Raji (cell line): ENCODE results near the gene RASD2.

Experiments used
- POLR2A ChIP-seq: IDR thresholded peaks from 2 replicates; pipeline ENCODE4 v1.6.1; 2011; ENCODE audit warnings: low read depth, low read length, control low read depth; ENCODE audit not compliant: insufficient read depth

Gene RASD2

DNA sequence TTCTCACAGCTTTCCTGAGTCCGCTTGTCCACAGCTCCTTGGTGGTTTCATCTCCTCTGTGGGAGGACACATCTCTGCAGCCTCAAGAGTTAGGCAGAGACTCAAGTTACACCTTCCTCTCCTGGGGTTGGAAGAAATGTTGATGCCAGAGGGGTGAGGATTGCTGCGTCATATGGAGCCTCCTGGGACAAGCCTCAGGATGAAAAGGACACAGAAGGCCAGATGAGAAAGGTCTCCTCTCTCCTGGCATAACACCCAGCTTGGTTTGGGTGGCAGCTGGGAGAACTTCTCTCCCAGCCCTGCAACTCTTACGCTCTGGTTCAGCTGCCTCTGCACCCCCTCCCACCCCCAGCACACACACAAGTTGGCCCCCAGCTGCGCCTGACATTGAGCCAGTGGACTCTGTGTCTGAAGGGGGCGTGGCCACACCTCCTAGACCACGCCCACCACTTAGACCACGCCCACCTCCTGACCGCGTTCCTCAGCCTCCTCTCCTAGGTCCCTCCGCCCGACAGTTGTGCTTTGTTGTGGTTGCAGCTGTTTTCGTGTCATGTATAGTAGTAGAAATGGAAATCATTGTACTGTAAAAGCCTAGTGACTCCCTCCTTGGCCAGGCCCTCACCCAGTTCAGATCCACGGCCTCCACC lies 11.7 kb downstream of the RASD2 start:
- TF ChIP-seq POLR2A: no peak

DNA sequence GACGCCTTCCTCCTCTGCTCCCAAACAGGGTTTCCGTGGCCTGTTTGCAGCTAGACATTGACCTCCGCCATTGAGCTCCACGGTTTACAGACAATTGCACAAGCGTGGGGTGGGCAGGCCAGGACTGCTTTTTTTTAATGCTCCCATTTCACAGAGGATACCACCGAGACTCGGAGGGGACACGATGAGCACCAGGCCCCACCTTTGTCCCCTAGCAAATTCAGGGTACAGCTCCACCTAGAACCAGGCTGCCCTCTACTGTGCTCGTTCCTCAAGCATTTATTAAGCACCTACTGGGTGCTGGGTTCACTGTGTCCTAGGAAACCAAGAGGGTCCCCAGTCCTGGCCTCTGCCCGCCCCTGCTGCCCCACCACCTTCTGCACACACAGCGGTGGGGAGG lies 12.2 kb downstream of the RASD2 start:
- TF ChIP-seq POLR2A: no peak

DNA sequence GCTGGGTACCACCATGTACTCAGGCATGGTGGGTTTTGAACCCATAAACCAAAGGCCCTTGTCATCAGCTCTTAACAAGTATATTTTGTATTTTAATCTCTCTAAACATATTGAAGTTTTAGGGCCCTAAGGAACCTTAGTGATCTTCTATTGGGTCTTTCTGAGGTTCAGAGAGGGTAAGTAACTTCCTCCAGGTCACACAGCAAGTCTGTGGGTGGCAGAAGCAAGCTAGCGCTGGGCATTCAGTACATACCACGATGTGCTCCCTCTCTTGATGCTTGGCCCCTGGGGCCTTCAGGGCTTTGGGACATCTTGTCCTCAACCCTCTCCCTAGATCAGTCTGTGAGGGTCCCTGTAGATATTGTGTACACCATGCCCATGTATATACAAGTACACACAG lies 12.7 kb downstream of the RASD2 start:
- TF ChIP-seq POLR2A: no peak

DNA sequence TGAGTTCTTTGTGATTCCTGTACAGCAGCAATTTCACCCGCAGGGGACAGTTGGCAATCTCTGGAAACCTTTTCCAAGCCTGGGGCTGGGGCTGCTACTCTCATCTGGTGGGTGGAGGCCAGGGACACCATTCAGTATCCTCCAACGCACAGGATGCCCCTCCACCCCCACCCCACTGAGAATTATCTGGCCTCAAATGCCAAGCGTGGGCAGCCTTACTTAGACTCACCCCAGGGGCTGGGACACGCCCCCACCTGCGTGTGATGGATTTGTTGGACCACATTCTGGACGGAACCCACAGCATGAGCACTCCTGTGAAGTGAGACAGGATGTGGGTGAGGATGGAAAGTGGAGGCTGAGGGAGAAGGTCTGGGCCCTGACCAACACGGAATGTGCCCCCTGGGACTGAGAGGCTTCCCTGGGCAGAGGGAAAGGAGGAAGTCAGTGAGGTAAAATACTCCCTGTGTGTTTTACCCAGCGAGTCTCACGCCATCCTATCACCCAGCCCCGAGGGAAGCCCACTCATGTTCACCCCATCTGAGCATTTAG lies 13.7 kb downstream of the RASD2 start:
- TF ChIP-seq POLR2A: no peak

DNA sequence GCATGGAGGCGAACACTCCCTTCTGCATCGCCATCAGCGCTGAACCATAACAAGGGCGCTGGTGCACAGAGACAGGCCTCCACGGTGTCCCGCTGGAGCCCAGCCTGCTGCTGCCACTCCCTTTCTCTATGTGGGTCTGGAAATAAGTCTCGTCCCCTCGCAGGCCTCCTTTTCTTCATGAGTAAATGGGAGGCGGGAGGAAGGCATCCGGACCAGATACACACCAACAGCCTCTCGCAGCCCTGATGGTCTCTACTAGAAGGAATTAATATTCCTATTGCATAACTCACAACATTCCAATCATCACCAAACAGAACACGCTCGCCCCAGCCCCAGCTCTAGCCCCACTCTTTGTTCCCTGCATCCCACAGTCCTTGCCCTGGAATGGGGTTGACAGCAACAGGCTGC lies 14.9 kb downstream of the RASD2 start:
- no peak for TF ChIP-seq POLR2A

DNA sequence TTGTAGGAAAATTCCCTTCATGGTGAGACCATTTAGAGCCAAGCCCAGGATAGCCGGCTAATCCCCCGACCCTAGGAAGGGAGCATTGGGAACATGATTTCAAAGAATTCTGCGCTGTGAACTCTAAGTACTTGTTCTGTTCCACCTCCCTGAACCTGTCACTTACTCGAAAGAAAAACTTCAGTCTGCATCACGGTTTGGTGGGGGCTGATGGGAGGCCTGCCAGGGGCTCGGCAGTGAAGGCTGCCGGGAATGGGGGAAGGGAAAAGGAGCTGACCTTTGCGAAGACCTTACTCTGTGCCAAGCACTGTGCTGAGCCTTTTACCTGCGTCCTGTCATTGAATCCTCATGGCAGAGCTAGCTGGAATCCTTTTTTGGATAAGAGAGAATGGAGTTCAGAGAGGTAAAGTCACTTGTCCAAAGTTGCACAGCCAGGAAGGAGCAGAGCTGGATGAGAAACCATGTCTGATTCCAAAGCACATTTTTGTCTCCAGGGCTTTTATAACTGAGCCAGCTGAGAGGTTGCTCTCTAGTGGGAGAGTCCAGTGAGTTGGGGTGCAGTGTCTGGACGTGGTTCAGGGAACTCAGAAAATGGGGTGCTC lies 15.4 kb downstream of the RASD2 start:
- no peak for TF ChIP-seq POLR2A

DNA sequence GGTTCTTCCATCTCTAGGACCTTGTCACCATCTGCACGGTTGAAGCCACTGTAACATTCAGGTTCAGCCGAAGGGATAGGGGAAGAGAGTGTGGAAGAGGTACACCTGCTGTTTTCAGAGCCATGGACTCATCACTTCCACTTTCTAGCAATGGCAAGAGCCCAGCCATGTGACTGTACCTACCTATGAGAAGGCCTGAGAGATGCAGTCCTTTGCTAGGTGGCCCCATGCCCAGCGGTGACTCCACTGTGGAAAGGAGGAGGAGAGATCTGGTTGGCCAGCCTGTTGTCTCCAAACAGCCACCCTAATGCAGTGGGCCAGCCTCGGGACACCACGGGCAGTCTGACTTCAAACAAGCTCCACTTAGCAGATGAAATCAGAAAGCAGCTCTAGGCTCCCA lies 16.0 kb downstream of the RASD2 start:
- TF ChIP-seq POLR2A: no peak

DNA sequence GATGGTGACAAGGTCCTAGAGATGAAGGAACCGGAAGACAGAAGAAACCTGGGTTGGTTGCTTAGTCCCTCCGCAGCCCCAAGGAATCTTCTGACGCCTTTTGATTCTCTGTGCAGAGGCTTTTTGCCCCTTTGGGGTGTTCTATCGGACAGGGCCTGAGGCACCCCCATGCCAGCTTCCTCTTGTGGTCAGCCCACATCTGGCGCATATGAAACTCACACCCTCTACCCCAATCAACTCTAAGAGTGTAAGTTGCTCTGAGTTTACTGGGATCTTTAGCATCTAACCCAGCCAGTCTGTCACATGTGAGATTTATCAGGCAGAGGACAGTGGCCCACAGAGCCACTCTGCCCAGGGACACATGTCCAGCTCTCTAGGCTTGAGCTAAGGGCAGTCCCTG lies 17.4 kb downstream of the RASD2 start:
- no peak for TF ChIP-seq POLR2A

DNA sequence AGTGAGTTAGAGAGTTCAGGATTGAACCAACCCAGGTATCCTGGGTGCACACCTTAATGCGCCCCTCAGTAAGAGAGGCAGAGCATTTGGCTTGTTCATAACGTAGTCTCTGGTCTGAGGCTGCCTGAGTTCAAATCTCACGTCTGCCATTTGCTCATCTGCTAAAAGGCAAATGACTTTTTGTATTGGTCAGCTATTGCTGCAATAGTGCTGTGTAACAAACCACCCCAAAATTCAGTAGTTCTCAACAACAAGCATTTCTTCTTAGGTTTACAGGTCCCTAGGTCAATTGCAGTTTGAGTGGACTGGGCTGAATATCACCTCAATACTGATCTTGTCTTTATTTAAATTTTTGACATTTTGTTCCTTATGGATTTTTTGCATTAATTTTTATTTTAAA lies 18.1 kb downstream of the RASD2 start:
- TF ChIP-seq POLR2A: no peak

DNA sequence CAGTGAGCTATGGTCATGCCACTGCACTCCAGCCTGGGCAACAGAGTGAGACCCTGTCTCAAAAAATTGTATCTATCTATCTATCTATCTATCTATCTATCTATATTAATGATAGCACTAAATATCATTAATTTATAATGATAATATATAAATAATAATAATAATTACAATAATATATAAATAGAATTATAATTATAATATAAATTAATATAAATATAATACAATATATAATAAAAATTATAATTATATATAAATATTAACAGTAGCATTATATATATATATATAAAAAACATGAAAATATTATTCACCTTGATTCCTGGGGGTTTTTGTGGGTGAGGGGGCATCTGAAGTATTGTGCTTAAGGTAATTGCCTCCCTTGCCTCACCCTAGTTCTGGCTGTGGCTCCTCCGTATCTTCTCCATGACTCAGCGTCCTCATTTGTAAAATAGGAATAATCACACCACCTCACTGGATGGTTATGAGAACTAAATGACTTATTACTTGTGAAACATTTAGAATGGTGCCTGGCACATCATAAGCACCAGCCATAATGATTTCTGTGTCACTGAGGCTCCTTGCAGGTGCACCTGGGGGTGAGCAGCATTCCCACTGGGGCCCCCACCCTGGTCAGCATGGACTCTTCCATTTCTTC lies 18.8 kb downstream of the RASD2 start:
- no peak for TF ChIP-seq POLR2A

DNA sequence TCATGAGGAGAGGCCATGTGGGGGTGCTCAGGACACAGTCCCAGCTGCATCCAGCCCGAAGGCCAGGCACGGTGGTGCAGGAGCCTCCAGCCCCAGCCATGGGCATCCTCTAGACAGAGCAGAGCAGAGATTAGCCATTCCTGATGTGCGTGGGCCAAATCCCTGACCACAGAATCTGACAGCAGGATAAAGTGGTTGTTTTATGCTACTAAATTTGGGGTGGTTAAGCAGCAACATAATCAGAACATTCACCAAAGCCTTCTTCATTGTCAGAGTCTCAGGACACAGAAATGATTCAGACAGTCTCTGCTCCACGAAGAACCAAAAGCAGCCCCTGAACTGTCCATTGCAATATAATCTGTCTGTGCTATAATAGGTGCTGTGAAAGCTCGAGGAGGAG lies 19.7 kb downstream of the RASD2 start:
- TF ChIP-seq POLR2A: no peak

DNA sequence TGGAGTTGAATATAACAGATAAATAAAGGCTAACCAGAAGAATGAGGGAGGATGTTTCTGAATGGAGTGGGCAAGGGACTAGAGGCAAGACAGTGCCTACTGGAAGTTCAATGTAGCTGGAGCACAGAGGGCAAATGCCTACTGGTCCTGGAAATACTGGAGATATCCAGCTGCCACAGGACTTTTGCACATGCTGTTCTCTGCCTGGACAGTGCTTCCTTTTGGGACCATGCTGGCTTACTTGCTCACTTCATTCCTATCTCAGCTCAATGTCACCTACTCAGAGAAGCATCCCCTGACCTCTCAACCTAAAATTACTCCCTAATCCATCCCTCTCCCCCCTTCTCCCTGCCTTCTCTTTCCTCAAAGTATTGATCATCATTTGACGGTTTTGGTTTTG lies 20.2 kb downstream of the RASD2 start:
- TF ChIP-seq POLR2A: no peak

DNA sequence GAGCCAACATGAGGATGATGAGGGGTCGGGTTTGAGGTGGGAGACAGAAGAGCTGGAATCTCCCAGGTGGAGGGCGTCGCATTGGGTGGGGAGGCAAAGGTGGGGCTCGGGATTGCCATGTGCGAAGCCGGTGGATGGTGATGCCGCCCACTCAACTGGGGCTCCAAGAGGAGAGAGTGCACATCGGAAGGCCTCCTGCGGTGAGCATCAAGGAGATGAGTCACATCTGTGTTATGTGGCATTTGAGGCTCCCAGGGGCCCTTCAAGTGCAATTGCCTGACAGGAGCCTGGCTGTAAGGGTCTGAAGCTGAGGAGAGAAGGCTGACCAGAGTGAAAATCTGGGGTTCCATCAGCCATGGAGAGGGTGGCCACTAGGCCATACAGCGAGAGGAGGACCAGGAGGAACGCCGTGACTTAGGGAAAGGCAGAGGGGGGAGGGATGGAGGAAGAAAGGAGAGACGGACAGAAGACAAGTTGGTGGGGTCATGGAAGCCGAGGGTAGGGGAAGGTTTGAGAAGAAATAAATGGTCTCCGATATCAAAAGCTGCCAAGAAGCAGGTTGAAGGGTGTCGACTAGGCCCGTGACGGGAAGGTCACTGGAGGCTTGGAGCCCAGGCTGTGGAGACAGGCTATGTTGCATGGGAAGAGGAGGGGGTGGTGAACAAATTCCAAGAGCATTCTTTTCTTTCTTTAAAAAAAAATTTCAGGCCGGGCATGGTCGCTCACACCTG lies 21.3 kb downstream of the RASD2 start:
- TF ChIP-seq POLR2A: no peak

DNA sequence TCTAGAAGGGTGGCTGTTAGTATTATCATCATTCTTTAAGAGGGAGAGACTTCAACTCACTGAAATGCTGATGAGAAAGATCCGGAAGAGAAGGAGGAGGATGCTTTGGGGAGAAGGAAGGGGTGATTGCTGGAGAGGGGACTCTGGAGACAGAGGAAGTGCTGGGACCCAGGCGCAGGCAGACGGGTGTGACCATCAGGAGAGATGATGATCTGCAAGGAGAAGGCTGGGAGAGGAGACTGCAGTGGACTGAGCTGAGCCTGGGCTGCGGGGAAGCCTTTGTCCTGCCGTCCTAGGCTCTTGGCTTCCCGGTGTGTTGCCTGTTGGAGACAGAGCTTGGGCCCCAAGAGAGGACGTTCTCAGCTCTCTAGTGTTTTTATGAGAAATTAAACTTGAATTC lies 22.6 kb downstream of the RASD2 start:
- no peak for TF ChIP-seq POLR2A

DNA sequence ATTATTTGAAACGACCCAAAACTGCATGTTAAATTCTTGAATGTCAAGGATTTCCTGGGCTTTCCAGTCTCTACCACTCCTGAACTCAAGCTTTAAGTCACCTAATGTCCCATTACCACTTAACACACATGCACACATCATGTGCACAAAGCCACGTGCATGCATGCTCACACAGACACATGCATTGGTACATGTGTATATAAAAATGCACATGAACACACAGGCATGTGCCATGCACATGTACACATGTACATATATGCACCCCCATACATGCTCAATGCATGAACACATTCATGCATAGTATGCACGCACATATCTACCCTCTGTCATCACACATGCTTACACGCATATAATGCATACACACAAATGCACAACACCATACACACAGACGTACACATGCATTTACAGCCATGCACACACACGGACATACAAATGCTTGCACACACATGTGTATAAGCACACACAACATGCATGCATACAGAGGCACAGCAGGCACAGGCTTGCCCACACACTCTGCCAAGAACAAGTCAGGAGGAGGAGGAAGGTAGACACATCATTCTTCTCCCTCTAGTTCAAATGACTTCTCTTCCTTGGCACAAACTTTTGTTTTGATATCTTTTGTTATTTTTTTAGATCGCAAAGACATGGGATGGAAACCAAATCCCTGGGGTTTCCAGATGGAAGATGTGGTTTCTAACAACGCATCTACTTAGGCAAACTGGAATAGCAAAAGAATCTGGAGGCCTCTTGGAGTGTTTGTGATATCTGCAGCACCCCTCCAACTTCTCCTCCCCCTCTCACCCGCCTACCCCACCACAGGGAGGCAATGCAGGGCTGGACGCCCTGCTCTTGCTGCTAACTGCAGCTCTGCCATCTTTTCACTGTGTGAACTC lies 24.6 kb downstream of the RASD2 start:
- TF ChIP-seq POLR2A: no peak
